GM19023 (cell line): ENCODE data around the gene AGRP.

Experiments used
- ATAC-seq: cut with Tn5 transposase; IDR thresholded peaks from one replicate; pipeline ENCODE4 v1.9.1; 2021; ENCODE audit warnings: mild to moderate bottlenecking, moderate library complexity; ENCODE audit not compliant: unreplicated experiment

The AGRP gene

GRCh38 chr16:67445913-67446907 is 37.1 kb downstream of the AGRP start:
- no peak for ATAC-seq

GRCh38 chr16:67445441-67445912 is 37.9 kb downstream of the AGRP start:
- ATAC-seq, result no peak

DNA sequence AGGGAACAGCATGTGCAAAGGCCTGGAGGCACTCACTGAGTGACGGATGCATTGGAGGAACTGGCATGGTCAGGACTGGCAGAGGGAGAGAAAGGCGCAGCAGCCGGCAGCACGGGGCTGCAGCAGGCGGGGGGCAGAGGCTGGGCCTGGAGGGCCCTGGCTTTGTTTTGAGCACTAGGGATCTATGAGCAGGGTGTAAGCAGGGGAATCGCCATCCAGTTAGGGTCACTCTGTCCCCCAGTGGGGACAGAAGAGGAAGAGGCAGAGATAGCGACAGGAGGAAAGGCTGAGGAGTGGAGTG is 38.3 kb downstream of the AGRP start:
- ATAC-seq, result no peak

GRCh38 chr16:67444259-67445125 is 38.9 kb downstream of the AGRP start:
- ATAC-seq, result no peak

GRCh38 chr16:67443265-67443664 is 40.1 kb downstream of the AGRP start:
- ATAC-seq, result no peak

GRCh38 chr16:67442581-67443255 is 40.6 kb downstream of the AGRP start:
- no peak for ATAC-seq

GRCh38 chr16:67441907-67442306 is 41.4 kb downstream of the AGRP start:
- ATAC-seq, result no peak

DNA sequence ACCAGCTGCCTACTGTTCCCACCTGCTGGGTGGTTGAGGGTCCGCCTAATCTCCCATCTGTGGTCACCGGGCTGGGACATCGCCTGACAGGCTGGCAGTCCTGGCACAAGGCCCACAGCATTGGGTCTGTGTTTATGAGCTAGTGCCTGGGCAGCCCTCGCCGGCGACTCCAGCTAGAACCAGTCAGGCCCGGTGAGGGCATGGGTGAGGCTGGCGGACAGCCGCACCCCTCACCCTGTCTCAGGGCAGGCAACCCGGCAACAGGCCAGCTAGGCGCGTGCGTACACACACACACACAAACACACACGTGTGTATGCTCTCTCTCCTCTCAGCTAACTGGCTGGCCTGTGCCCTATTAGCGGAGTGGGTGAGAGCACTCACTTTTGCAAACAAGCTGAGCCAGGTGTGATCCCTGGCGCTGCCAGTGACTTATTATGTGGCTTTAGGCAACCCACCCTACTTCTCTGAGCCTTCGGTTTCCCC is 42.0 kb downstream of the AGRP start:
- ATAC-seq, result no peak

- ATAC-seq, result no peak
Measured at GRCh38 chr16:67438824-67439393, 44.4 kb downstream of the AGRP start.

GRCh38 chr16:67438098-67438791 is 45.1 kb downstream of the AGRP start:
- ATAC-seq, result no peak

DNA sequence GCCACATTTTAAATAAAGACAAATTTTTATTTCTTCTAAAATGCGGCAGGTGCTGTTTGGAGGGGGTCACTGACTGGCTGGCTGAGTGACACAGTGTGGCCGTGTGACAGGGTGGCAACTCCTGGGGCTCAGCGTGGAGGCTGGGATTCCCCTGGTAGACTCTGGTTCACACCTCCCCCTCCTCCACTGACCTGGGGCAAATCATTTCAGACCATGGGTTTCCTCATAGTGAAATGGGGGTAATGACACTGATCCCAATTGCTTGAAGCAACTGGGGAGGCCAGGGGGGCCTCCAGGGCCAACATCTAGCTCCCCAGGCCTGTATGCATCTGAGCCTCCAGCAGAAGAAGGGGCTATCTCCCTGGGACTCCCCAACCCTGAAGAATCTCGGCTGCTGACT is 45.8 kb downstream of the AGRP start:
- ATAC-seq, result no peak

- ATAC-seq, result no peak
Measured at GRCh38 chr16:67436640-67437193, 46.6 kb downstream of the AGRP start.

DNA sequence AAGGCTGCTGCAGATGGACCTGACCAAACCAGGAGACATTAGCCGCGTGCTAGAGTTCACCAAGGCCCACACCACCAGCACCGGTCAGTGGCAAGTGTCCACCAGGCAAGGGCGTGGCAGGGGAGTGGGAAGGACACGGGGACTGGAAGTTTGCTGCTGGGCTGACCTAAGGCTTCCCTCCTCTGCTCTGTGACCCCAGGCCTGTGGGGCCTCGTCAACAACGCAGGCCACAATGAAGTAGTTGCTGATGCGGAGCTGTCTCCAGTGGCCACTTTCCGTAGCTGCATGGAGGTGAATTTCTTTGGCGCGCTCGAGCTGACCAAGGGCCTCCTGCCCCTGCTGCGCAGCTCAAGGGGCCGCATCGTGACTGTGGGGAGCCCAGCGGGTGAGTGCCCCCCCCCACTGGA is 47.6 kb downstream of the AGRP start:
- no peak for ATAC-seq

DNA sequence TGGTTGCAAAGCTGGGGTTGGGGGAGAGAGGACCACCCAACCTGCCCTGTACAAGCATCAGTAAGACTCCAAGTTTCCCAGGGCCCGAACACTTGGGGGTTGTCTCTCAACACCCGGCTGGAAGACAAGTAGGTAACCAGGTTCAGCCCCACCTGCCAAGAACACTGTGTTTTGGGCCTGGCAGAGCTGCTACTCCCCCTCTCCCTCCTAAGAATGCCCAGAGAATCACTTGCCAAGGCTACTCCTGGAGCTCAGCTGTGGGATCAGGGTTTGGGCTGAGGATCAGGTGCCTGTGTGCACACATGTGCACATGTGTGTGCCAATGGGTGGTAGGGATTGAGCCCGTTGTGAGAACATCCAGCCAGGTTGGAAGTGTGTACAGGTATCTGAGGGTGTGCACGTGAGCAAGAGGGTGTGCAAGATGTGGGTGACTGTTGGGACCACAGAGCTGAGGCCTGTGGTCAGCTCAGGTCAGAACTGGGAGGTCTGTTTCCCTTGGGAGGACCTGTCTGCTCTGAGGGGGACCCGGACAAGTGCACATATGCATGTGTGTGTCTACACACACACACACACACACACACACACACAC is 50.1 kb downstream of the AGRP start:
- no peak for ATAC-seq
